Measurements from ENCODE around the gene TNFRSF1B. TPM values are rescaled to one million over a fixed set of nuclear protein-coding genes. Genes with fewer than 3 reads are reported as not detected.
A peak's percentile ranks its signal among the peaks of the same experiment; 100 is the strongest.

The TNFRSF1B gene
- total and polyA plus RNA-seq, 9 of the 15 experiments (the other 6 are each of a cell fraction or from before 2014, with no cell fraction given) = 8.8 to 91.3 (median 36.0) TPM

GRCh38 chr1:12161662-12162458, 4.9 kb upstream of the TNFRSF1B start (continued):
- peak; percentile 41 for TF ChIP-seq E2F8 (IDR thresholded peaks at IDR 0.05; ENCODE audit: low read depth, partially characterized antibody)
- TF ChIP-seq KLF6 (CRISPR knock-in tag; IDR thresholded peaks at IDR 0.05; ENCODE audit: borderline replicate concordance) = no peak
- TF ChIP-seq HINFP (tag; conservative IDR thresholded peaks at IDR 0.05; ENCODE audit: low read depth) = 0 out of 2 replicates have a peak, but pooled peaks have one; percentile 24
- TF ChIP-seq ZNF318 (IDR thresholded peaks at IDR 0.05; ENCODE audit: borderline replicate concordance in 1 of 2, low read depth in 1 of 2) = peak in 1 of 2 experiments; percentile 80; a peak in 2 of 4 replicates
- peak; percentile 85 for TF ChIP-seq ZBED1 (IDR thresholded peaks at IDR 0.05)
- peak; percentile 67 to 86; a peak in 3 of 4 replicates for TF ChIP-seq TRIM24 (IDR thresholded peaks at IDR 0.05)
- no peak for TF ChIP-seq PHF20 (IDR thresholded peaks at IDR 0.05; ENCODE audit: partially characterized antibody)
- TF ChIP-seq ZNF217 (CRISPR knock-in tag; IDR thresholded peaks at IDR 0.05) = 0 out of 2 replicates have a peak, but pooled peaks have one; percentile 37
- no peak for TF ChIP-seq CHAMP1 (IDR thresholded peaks at IDR 0.05)
- no peak for TF ChIP-seq FOXP1 (CRISPR knock-in tag; IDR thresholded peaks at IDR 0.05)
